Fibroblast of lung (primary cell): ENCODE measurements around the gene IL17C. TPM values are rescaled to one million over a fixed set of nuclear protein-coding genes. Genes with fewer than 3 reads are reported as not detected.

Experiments used
- DNase-seq, 2 donors: peaks; one replicate each; pipeline versions ENCODE4 v3.0.0 to v3.0.0-alpha.2; 2010; ENCODE audit warnings: low read depth in 2 of 2
- H2AFZ ChIP-seq: 2 replicates; pipeline ENCODE4 v1.5.1; 2012; ENCODE audit warnings: low read length, control low read depth, inconsistent platforms
- H3K27ac ChIP-seq: 2 replicates; pipeline ENCODE4 v1.5.1; 2011; ENCODE audit warnings: low read length, control low read depth; ENCODE audit not compliant: insufficient read depth
- H3K27me3 ChIP-seq: 2 replicates; pipeline ENCODE4 v1.5.1; 2011; ENCODE audit warnings: mild to moderate bottlenecking, low read length; ENCODE audit not compliant: control insufficient read depth, insufficient read depth
- H3K36me3 ChIP-seq: 2 replicates; pipeline ENCODE4 v1.5.1; 2011; ENCODE audit warnings: low read length; ENCODE audit not compliant: control insufficient read depth, insufficient read depth
- H3K4me1 ChIP-seq: 2 replicates; pipeline ENCODE4 v1.5.1; 2011; ENCODE audit warnings: low read length; ENCODE audit not compliant: control insufficient read depth, insufficient read depth; ENCODE audit errors: extremely low read depth
- H3K4me2 ChIP-seq: 2 replicates; pipeline ENCODE4 v1.5.1; 2011; ENCODE audit warnings: low read length, control low read depth; ENCODE audit not compliant: insufficient read depth; ENCODE audit errors: extremely low read depth
- H3K4me3 ChIP-seq, 4 experiments: fragments of 200-600 bp in 1 of 4; sonication (generic) in 1 of 4; replicated peaks in 1 of 4; 2 replicates each; pipeline ENCODE4 v1.5.1; 2011 to 2016; ENCODE audit warnings: low read length in 4 of 4, low read depth in 3 of 4, mild to moderate bottlenecking in 3 of 4, control low read depth in 2 of 4, inconsistent platforms in 1 of 4, mixed read lengths in 1 of 4; ENCODE audit not compliant: insufficient read depth in 1 of 4; ENCODE audit errors: control extremely low read depth in 1 of 4
- H3K79me2 ChIP-seq: 2 replicates; pipeline ENCODE4 v1.5.1; 2012; ENCODE audit warnings: mild to moderate bottlenecking, low read length, inconsistent platforms; ENCODE audit not compliant: control insufficient read depth, insufficient read depth
- H3K9ac ChIP-seq: 2 replicates; pipeline ENCODE4 v1.5.1; 2011; ENCODE audit warnings: mild to moderate bottlenecking, low read length, control low read depth; ENCODE audit not compliant: insufficient read depth
- H3K9me3 ChIP-seq: 2 replicates; pipeline ENCODE4 v1.5.1; 2012; ENCODE audit warnings: low read depth, low read length; ENCODE audit not compliant: control insufficient read depth, insufficient read depth
- H4K20me1 ChIP-seq: 2 replicates; pipeline ENCODE4 v1.5.1; 2011; ENCODE audit warnings: low read length; ENCODE audit not compliant: control insufficient read depth, insufficient read depth; ENCODE audit errors: extremely low read depth
- CTCF ChIP-seq, 2 donors: IDR thresholded peaks in 1 of 2; conservative IDR thresholded peaks in 1 of 2; 1 replicate in 1 of 2; 2 replicates in 1 of 2; pipeline ENCODE4 v1.5.1; 2011 to 2012; ENCODE audit warnings: low read length in 2 of 2, control low read depth in 1 of 2, inconsistent platforms in 1 of 2, low read depth in 1 of 2, mild to moderate bottlenecking in 1 of 2
- EZH2 ChIP-seq: IDR thresholded peaks from 2 replicates; pipeline ENCODE4 v1.5.1; 2012; ENCODE audit warnings: low read length, control low read depth, mild to moderate bottlenecking; ENCODE audit errors: missing control alignments
- polyA plus RNA-seq, 2 donors: library from polyadenylated mRNA; depleted of rRNA in 1 of 2; stranded (reverse) in 1 of 2; unstranded in 1 of 2; fragments of >200 nt; gene quantifications; 2 replicates each; pipeline ENCODE4 v1.2.1, GENCODE V29; 2011 to 2012; ENCODE audit warnings: missing spikeins in 1 of 2
- total RNA-seq: library from RNA; depleted of rRNA; stranded (reverse); fragments of >200 nt; gene quantifications from 2 replicates; pipeline ENCODE4 v1.2.1, GENCODE V29; 2014

Gene IL17C
- total and polyA plus RNA-seq, 2 donors (not counting 1 experiment from before 2014, with no cell fraction given) = not detected

GRCh38 chr16:88678224-88678979, 40.0 kb downstream of the IL17C start:
- H3K4me1 ChIP-seq = no peaks in the 10 kb centered on the region
- TF ChIP-seq EZH2 = no peak
- TF ChIP-seq CTCF (conservative IDR thresholded peaks at IDR 0.05 in 1 of 2, IDR thresholded peaks at IDR 0.05 in 1 of 2; ENCODE audit: low read depth in 1 of 2, low read length in 2 of 2) = no peak
- peaks cover 4% of the 10 kb centered on the region for H3K27me3 ChIP-seq
- no peaks in the 10 kb centered on the region for H3K9me3 ChIP-seq
- no peaks in the 10 kb centered on the region for H4K20me1 ChIP-seq
- H3K79me2 ChIP-seq = no peaks in the 10 kb centered on the region
- H3K27ac ChIP-seq = no peak overlapping the region
- H3K9ac ChIP-seq = no peak overlapping the region
- H2AFZ ChIP-seq = no peak overlapping the region
- no peak for DNase-seq
- no peaks in the 10 kb centered on the region for H3K36me3 ChIP-seq
- no peak overlapping the region for H3K4me3 ChIP-seq
- no peak overlapping the region for H3K4me2 ChIP-seq

- Histone ChIP-seq H3K36me3 (no peaks in the 10 kb centered on the region), H2AFZ (no peak overlapping the region), H3K9ac (no peak overlapping the region), H3K27me3 (peaks cover 4% of the 10 kb centered on the region), H3K27ac (no peak overlapping the region), H3K4me1 (peaks cover 8% of the 10 kb centered on the region), H4K20me1 (no peaks in the 10 kb centered on the region), H3K79me2 (no peaks in the 10 kb centered on the region), H3K4me2 (no peak overlapping the region), H3K4me3 (no peak overlapping the region), H3K9me3 (no peaks in the 10 kb centered on the region)
- TF ChIP-seq EZH2 (no peak), CTCF (conservative IDR thresholded peaks at IDR 0.05 in 1 of 2, IDR thresholded peaks at IDR 0.05 in 1 of 2; ENCODE audit: low read depth in 1 of 2, low read length in 2 of 2) (no peak)
- no peak for DNase-seq
These were observed 42.2 kb downstream of the IL17C start for GRCh38 chr16:88680554-88681083.

DNA sequence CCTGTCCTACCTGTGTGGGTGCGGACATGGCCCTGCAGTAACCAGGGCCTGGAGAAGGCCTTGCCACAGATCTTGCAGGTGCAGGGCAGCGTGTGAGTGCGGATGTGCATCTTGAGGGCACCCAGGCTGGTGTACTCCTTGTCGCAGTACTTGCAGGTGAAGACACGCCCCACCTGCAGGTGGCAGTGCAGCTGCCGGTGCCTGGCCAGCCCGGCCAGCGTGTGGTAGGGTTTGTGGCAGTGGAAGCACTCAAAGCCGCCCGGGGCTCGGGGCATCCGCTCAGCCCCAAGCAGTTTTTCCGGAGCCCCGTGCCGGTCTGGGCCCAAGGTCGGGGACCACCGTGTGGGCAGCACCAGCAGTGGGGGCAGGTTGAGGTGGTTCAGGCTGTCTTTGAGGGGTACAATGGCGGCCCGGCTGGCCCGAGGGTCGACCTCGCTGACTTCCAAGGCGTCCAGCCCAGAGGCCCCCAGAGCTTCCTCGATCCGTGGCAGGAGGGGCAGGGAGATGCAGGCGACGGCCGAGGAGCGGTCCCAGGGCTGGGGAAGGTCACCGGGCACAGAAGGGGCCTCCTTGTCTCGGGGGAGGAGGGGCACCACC, 42.8 kb downstream of the IL17C start:
- Histone ChIP-seq H4K20me1 (no peaks in the 10 kb centered on the region), H3K79me2 (no peaks in the 10 kb centered on the region), H3K36me3 (no peaks in the 10 kb centered on the region), H2AFZ (no peak overlapping the region), H3K9ac (no peak overlapping the region), H3K4me3 (no peak overlapping the region), H3K4me1 (peaks cover 8% of the 10 kb centered on the region), H3K27ac (no peak overlapping the region), H3K27me3 (peaks cover 4% of the 10 kb centered on the region), H3K4me2 (no peak overlapping the region), H3K9me3 (no peaks in the 10 kb centered on the region)
- no peak for DNase-seq
- TF ChIP-seq CTCF (conservative IDR thresholded peaks at IDR 0.05 in 1 of 2, IDR thresholded peaks at IDR 0.05 in 1 of 2; ENCODE audit: low read depth in 1 of 2, low read length in 2 of 2) (no peak), EZH2 (no peak)
